Trophoblast cell (in vitro differentiated cells and primary cell): ENCODE results near the gene TSSC4.

Source experiments
- DNase-seq, 2 donors: peaks; one replicate each; pipeline ENCODE4 v3.0.0-alpha.2; 2016
- H2AFZ ChIP-seq: 2 replicates; pipeline ENCODE4 v1.6.1; 2013; ENCODE audit warnings: low read length, moderate library complexity, mild to moderate bottlenecking; ENCODE audit not compliant: insufficient read depth, poor library complexity
- H2AK5ac ChIP-seq: 2 replicates; pipeline ENCODE4 v1.6.1; 2013; ENCODE audit warnings: mild to moderate bottlenecking, low read length
- H2BK120ac ChIP-seq: 2 replicates; pipeline ENCODE4 v1.6.1; 2013; ENCODE audit warnings: low read length, mild to moderate bottlenecking, moderate library complexity; ENCODE audit not compliant: insufficient read depth, poor library complexity
- H2BK12ac ChIP-seq: 2 replicates; pipeline ENCODE4 v1.6.1; 2013; ENCODE audit warnings: mild to moderate bottlenecking, low read length, moderate library complexity
- H2BK5ac ChIP-seq: 2 replicates; pipeline ENCODE4 v1.6.1; 2013; ENCODE audit warnings: low read length, low read depth, moderate library complexity, mild to moderate bottlenecking; ENCODE audit not compliant: poor library complexity
- H3K14ac ChIP-seq: 2 replicates; pipeline ENCODE4 v1.6.1; 2013; ENCODE audit warnings: mild to moderate bottlenecking, low read length
- H3K18ac ChIP-seq: 2 replicates; pipeline ENCODE4 v1.6.1; 2013; ENCODE audit warnings: mild to moderate bottlenecking, low read length
- H3K23ac ChIP-seq: 2 replicates; pipeline ENCODE4 v1.6.1; 2013; ENCODE audit warnings: low read length
- H3K27ac ChIP-seq: 2 replicates; pipeline ENCODE4 v1.5.1; 2013; ENCODE audit warnings: low read depth, mild to moderate bottlenecking, inconsistent platforms, low read length, moderate library complexity
- H3K27me3 ChIP-seq: 2 replicates; pipeline ENCODE4 v1.6.1; 2013; ENCODE audit warnings: inconsistent platforms, mild to moderate bottlenecking, low read length, moderate library complexity; ENCODE audit not compliant: insufficient read depth
- H3K36me3 ChIP-seq, 2 experiments: 1 replicate in 1 of 2; 2 replicates in 1 of 2; pipeline ENCODE4 v1.6.1; 2013; ENCODE audit warnings: low read length in 2 of 2, mild to moderate bottlenecking in 2 of 2, moderate library complexity in 1 of 2; ENCODE audit not compliant: insufficient read depth in 2 of 2, control insufficient read depth in 1 of 2
- H3K4ac ChIP-seq: 2 replicates; pipeline ENCODE4 v1.6.1; 2013; ENCODE audit warnings: low read depth, mild to moderate bottlenecking, low read length, moderate library complexity
- H3K4me1 ChIP-seq, 2 experiments: 1 replicate in 1 of 2; 2 replicates in 1 of 2; pipeline ENCODE4 v1.6.1; 2013; ENCODE audit warnings: low read length in 2 of 2, mild to moderate bottlenecking in 2 of 2, moderate library complexity in 1 of 2; ENCODE audit not compliant: insufficient read depth in 2 of 2, control insufficient read depth in 1 of 2
- H3K4me2 ChIP-seq: 2 replicates; pipeline ENCODE4 v1.6.1; 2013; ENCODE audit warnings: inconsistent platforms, mild to moderate bottlenecking, low read length, moderate library complexity
- H3K4me3 ChIP-seq: 2 replicates; pipeline ENCODE4 v1.5.1; 2013; ENCODE audit warnings: mild to moderate bottlenecking, low read depth, low read length, inconsistent platforms
- H3K79me1 ChIP-seq: one replicate; pipeline ENCODE4 v1.6.1; 2013; ENCODE audit warnings: low read length
- H3K79me2 ChIP-seq: 2 replicates; pipeline ENCODE4 v1.6.1; 2013; ENCODE audit warnings: low read length, mild to moderate bottlenecking; ENCODE audit not compliant: control insufficient read depth, insufficient read depth, poor library complexity
- H3K9ac ChIP-seq: 2 replicates; pipeline ENCODE4 v1.6.1; 2013; ENCODE audit warnings: mild to moderate bottlenecking, low read length
- H3K9me3 ChIP-seq: 2 replicates; pipeline ENCODE4 v1.6.1; 2013; ENCODE audit warnings: low read depth, mild to moderate bottlenecking, control low read depth, inconsistent platforms, low read length; ENCODE audit not compliant: insufficient read depth
- H4K12ac ChIP-seq: 2 replicates; pipeline ENCODE4 v1.6.1; 2013; ENCODE audit warnings: low read depth, mild to moderate bottlenecking, low read length, moderate library complexity
- H4K8ac ChIP-seq: 2 replicates; pipeline ENCODE4 v1.6.1; 2013; ENCODE audit warnings: low read depth, mild to moderate bottlenecking, low read length, moderate library complexity
- H4K91ac ChIP-seq: one replicate; pipeline ENCODE4 v1.6.1; 2013; ENCODE audit warnings: low read depth, mild to moderate bottlenecking, low read length, moderate library complexity
- WGBS: extraction: QIAGEN DNeasy Blood & Tissue Kit; methylation state at CpG from one replicate; pipeline ENCODE4 v1.1.7; 2013; ENCODE audit warnings: missing lambda C conversion rate; ENCODE audit not compliant: insufficient read length, insufficient coverage; ENCODE audit errors: extremely low coverage; 5-methylcytosine and 5-hydroxymethylcytosine counted together

Gene TSSC4

GRCh38 chr11:2410616-2411015 is 10.1 kb downstream of the TSSC4 start:
- H3K23ac ChIP-seq = no peak overlapping the region
- H3K79me2 ChIP-seq = no peaks in the 10 kb centered on the region
- no peaks in the 10 kb centered on the region for H3K27me3 ChIP-seq
- no peak overlapping the region for H2BK120ac ChIP-seq
- no peak for DNase-seq
- no peak overlapping the region for H2BK5ac ChIP-seq
- H3K4me3 ChIP-seq = no peak overlapping the region
- H2AFZ ChIP-seq = no peak overlapping the region
- H3K18ac ChIP-seq = no peak overlapping the region
- H3K4me1 ChIP-seq = no peaks in the 10 kb centered on the region
- WGBS = no CpG with 5 or more reads among the region's 9 CpGs
- no peak overlapping the region for H4K12ac ChIP-seq
- no peak overlapping the region for H3K14ac ChIP-seq
- no peak overlapping the region for H3K4me2 ChIP-seq
- H4K91ac ChIP-seq = no peak overlapping the region
- H3K27ac ChIP-seq = no peak overlapping the region
- H3K9ac ChIP-seq = no peak overlapping the region
- no peaks in the 10 kb centered on the region for H3K36me3 ChIP-seq
- H3K4ac ChIP-seq = no peak overlapping the region
- no peak overlapping the region for H2AK5ac ChIP-seq
- no peaks in the 10 kb centered on the region for H3K79me1 ChIP-seq
- H4K8ac ChIP-seq = no peak overlapping the region
- no peaks in the 10 kb centered on the region for H3K9me3 ChIP-seq
- no peak overlapping the region for H2BK12ac ChIP-seq

- H3K23ac ChIP-seq = no peak overlapping the region
- no peaks in the 10 kb centered on the region for H3K79me2 ChIP-seq
- H3K4me2 ChIP-seq = no peak overlapping the region
- H4K8ac ChIP-seq = no peak overlapping the region
- H3K79me1 ChIP-seq = no peaks in the 10 kb centered on the region
- H3K4ac ChIP-seq = no peak overlapping the region
- no peak overlapping the region for H3K4me3 ChIP-seq
- H3K14ac ChIP-seq = no peak overlapping the region
- H4K91ac ChIP-seq = no peak overlapping the region
- no peak overlapping the region for H3K27ac ChIP-seq
- no peak overlapping the region for H4K12ac ChIP-seq
- WGBS = no CpG with 5 or more reads among the region's 30 CpGs
- H3K36me3 ChIP-seq = no peaks in the 10 kb centered on the region
- H3K18ac ChIP-seq = no peak overlapping the region
- no peak overlapping the region for H3K9ac ChIP-seq
- no peak overlapping the region for H2AK5ac ChIP-seq
- no peak overlapping the region for H2AFZ ChIP-seq
- H2BK120ac ChIP-seq = no peak overlapping the region
- no peaks in the 10 kb centered on the region for H3K27me3 ChIP-seq
- no peaks in the 10 kb centered on the region for H3K9me3 ChIP-seq
- H2BK5ac ChIP-seq = no peak overlapping the region
- H2BK12ac ChIP-seq = no peak overlapping the region
- no peaks in the 10 kb centered on the region for H3K4me1 ChIP-seq
- DNase-seq = no peak
Observed at GRCh38 chr11:2411446-2412305, 11.1 kb downstream of the TSSC4 start.

GRCh38 chr11:2412323-2412722 is 11.8 kb downstream of the TSSC4 start:
- no peak overlapping the region for H3K18ac ChIP-seq
- no CpG with 5 or more reads among the region's 6 CpGs for WGBS
- no peak overlapping the region for H4K8ac ChIP-seq
- H3K4me3 ChIP-seq = no peak overlapping the region
- H3K27me3 ChIP-seq = no peaks in the 10 kb centered on the region
- H3K4me2 ChIP-seq = no peak overlapping the region
- no peak overlapping the region for H2BK12ac ChIP-seq
- H2BK120ac ChIP-seq = no peak overlapping the region
- no peak overlapping the region for H3K14ac ChIP-seq
- H3K23ac ChIP-seq = no peak overlapping the region
- no peak overlapping the region for H2AFZ ChIP-seq
- H4K12ac ChIP-seq = no peak overlapping the region
- no peak overlapping the region for H4K91ac ChIP-seq
- no peaks in the 10 kb centered on the region for H3K9me3 ChIP-seq
- no peaks in the 10 kb centered on the region for H3K79me2 ChIP-seq
- H3K9ac ChIP-seq = no peak overlapping the region
- DNase-seq = no peak
- no peaks in the 10 kb centered on the region for H3K4me1 ChIP-seq
- no peaks in the 10 kb centered on the region for H3K79me1 ChIP-seq
- no peak overlapping the region for H3K4ac ChIP-seq
- H2AK5ac ChIP-seq = no peak overlapping the region
- no peak overlapping the region for H3K27ac ChIP-seq
- no peaks in the 10 kb centered on the region for H3K36me3 ChIP-seq
- no peak overlapping the region for H2BK5ac ChIP-seq

GRCh38 chr11:2413742-2414579 is 13.4 kb downstream of the TSSC4 start:
- Histone ChIP-seq H2AK5ac (no peak overlapping the region), H3K79me1 (no peaks in the 10 kb centered on the region), H4K8ac (no peak overlapping the region), H3K14ac (no peak overlapping the region), H2BK120ac (no peak overlapping the region), H3K27me3 (no peaks in the 10 kb centered on the region), H3K4ac (no peak overlapping the region), H2AFZ (no peak overlapping the region), H3K18ac (no peak overlapping the region), H2BK12ac (no peak overlapping the region), H4K12ac (no peak overlapping the region), H3K27ac (no peak overlapping the region), H3K79me2 (no peaks in the 10 kb centered on the region), H2BK5ac (no peak overlapping the region), H3K4me2 (no peak overlapping the region), H4K91ac (no peak overlapping the region), H3K9ac (no peak overlapping the region), H3K9me3 (no peaks in the 10 kb centered on the region), H3K4me3 (no peak overlapping the region), H3K4me1 (no peaks in the 10 kb centered on the region), H3K23ac (no peak overlapping the region), H3K36me3 (no peaks in the 10 kb centered on the region)
- WGBS = no CpG with 5 or more reads among the region's 43 CpGs
- no peak for DNase-seq
